NCI-H1092 (cell line): ENCODE results near the gene CABP1.

ENCODE experiments used
- DNase-seq: peaks from one replicate; lab custom pipeline; 2025; lab: John Stamatoyannopoulos, UW

Gene CABP1

GRCh38 chr12:120696626-120697025 is 56.2 kb downstream of the CABP1 start:
- no peak for DNase-seq

- no peak for DNase-seq
Observed at GRCh38 chr12:120697344-120697743, 56.9 kb downstream of the CABP1 start.

GRCh38 chr12:120698665-120699064 is 58.2 kb downstream of the CABP1 start:
- no peak for DNase-seq

GRCh38 chr12:120699553-120699952 is 59.1 kb downstream of the CABP1 start:
- no peak for DNase-seq

- DNase-seq, result no peak
Observed at GRCh38 chr12:120700886-120701285, 60.5 kb downstream of the CABP1 start.

- no peak for DNase-seq
Observed at GRCh38 chr12:120702637-120703036, 62.2 kb downstream of the CABP1 start.

- no peak for DNase-seq
Observed at GRCh38 chr12:120703311-120703942, 63.0 kb downstream of the CABP1 start.

GRCh38 chr12:120705618-120706017 is 65.2 kb downstream of the CABP1 start:
- no peak for DNase-seq

- no peak for DNase-seq
Observed at GRCh38 chr12:120706029-120706428, 65.6 kb downstream of the CABP1 start.

- DNase-seq, result no peak
Observed at GRCh38 chr12:120708651-120709050, 68.2 kb downstream of the CABP1 start.

GRCh38 chr12:120710031-120710804 is 69.8 kb downstream of the CABP1 start, which contains the start of gene UNC119B:
Gene UNC119B (plus strand): TSS chr12:120710458. CDS start chr12:120710475, 17 bp downstream.
- DNase-seq, result no peak

GRCh38 chr12:120710805-120711296 is 70.4 kb downstream of the CABP1 start:
- DNase-seq, result no peak

GRCh38 chr12:120711411-120711810 is 71.0 kb downstream of the CABP1 start:
- DNase-seq, result no peak

- DNase-seq, result no peak
Observed at GRCh38 chr12:120712610-120713009, 72.2 kb downstream of the CABP1 start.

GRCh38 chr12:120713861-120714482 is 73.5 kb downstream of the CABP1 start:
- peak; percentile 64 for DNase-seq
